ENCODE measurements around the gene ARSG.

ARSG gene

GRCh38 chr17:68293490-68294195 lies 2.3 kb downstream of the ARSG start:
- H3K4me3 ChIP-seq (ENCODE audit: control insufficient read depth, low read depth, low read length), result no peak overlapping the region
- no peak for DNase-seq (ENCODE audit: low read depth)
- no peak for TF ChIP-seq CTCF (IDR thresholded peaks at IDR 0.05; ENCODE audit: control insufficient read depth, insufficient read depth, low read depth, low read length, missing control alignments)

GRCh38 chr17:68294196-68294555 lies 2.9 kb downstream of the ARSG start:
- DNase-seq (ENCODE audit: low read depth), result no peak
- H3K4me3 ChIP-seq (ENCODE audit: control insufficient read depth, low read depth, low read length), result no peak overlapping the region
- TF ChIP-seq CTCF (IDR thresholded peaks at IDR 0.05; ENCODE audit: control insufficient read depth, insufficient read depth, low read depth, low read length, missing control alignments), result no peak

- H3K4me3 ChIP-seq (ENCODE audit: control insufficient read depth, low read depth, low read length), result no peak overlapping the region
- no peak for DNase-seq (ENCODE audit: low read depth)
- no peak for TF ChIP-seq CTCF (IDR thresholded peaks at IDR 0.05; ENCODE audit: control insufficient read depth, insufficient read depth, low read depth, low read length, missing control alignments)
Observed at GRCh38 chr17:68294617-68295016, 3.3 kb downstream of the ARSG start.

- no peak overlapping the region for H3K4me3 ChIP-seq (ENCODE audit: control insufficient read depth, low read depth, low read length)
- no peak for DNase-seq (ENCODE audit: low read depth)
- TF ChIP-seq CTCF (IDR thresholded peaks at IDR 0.05; ENCODE audit: control insufficient read depth, insufficient read depth, low read depth, low read length, missing control alignments), result no peak
Observed at GRCh38 chr17:68295086-68295485, 3.8 kb downstream of the ARSG start.

GRCh38 chr17:68296217-68297191 lies 5.2 kb downstream of the ARSG start:
- H3K4me3 ChIP-seq (ENCODE audit: control insufficient read depth, low read depth, low read length), result no peak overlapping the region
- no peak for TF ChIP-seq CTCF (IDR thresholded peaks at IDR 0.05; ENCODE audit: control insufficient read depth, insufficient read depth, low read depth, low read length, missing control alignments)
- no peak for DNase-seq (ENCODE audit: low read depth)

- no peak for TF ChIP-seq CTCF (IDR thresholded peaks at IDR 0.05; ENCODE audit: control insufficient read depth, insufficient read depth, low read depth, low read length, missing control alignments)
- no peak for DNase-seq (ENCODE audit: low read depth)
- no peak overlapping the region for H3K4me3 ChIP-seq (ENCODE audit: control insufficient read depth, low read depth, low read length)
Observed at GRCh38 chr17:68297195-68297594, 5.9 kb downstream of the ARSG start.

Data from AG09309 (cell line).